ENCODE measurements around the gene ZDHHC1. TPM values are rescaled to one million over a fixed set of nuclear protein-coding genes. Genes with fewer than 3 reads are reported as not detected.

The ZDHHC1 gene
- total RNA-seq, result 3.4 TPM
- long read RNA-seq, partial matches to known transcripts, result 4 of 11 reads
- long read RNA-seq, other reads (novel, unspliced or antisense), result 5 of 11 reads

- intact Hi-C loops (cut with DNase I), result no loop called here
- peak; percentile 83 for DNase-seq
- peak; percentile 99 for ATAC-seq (ENCODE audit: poor library complexity)
Observed at GRCh38 chr16:67415872-67416793, at the start of gene ZDHHC1. ZDHHC1 (minus strand) TSS chr16:67416477; CDS start chr16:67407775, 8,702 bp downstream.

- intact Hi-C loops (cut with DNase I), result loop anchor here (2.0 kb wide), 1 partner anchor 38 kb away; no protein-coding TSS in a partner anchor
- ATAC-seq (ENCODE audit: poor library complexity), result no peak
Observed at GRCh38 chr16:67464565-67464964, 48.3 kb upstream of the ZDHHC1 start.

GRCh38 chr16:67463691-67464090 lies 47.4 kb upstream of the ZDHHC1 start:
- intact Hi-C loops (cut with DNase I), result loop anchor here (2.0 kb wide), 1 partner anchor 37 kb away; no protein-coding TSS in a partner anchor
- DNase-seq, result no peak
- ATAC-seq (ENCODE audit: poor library complexity), result no peak

More at GRCh38 chr16:67464565-67464964, 48.3 kb upstream of the ZDHHC1 start:
- no peak for DNase-seq

- peak; percentile 40 for DNase-seq
- no peak for ATAC-seq (ENCODE audit: poor library complexity)
- intact Hi-C loops (cut with DNase I), result no loop called here
Observed at GRCh38 chr16:67463059-67463458, 46.8 kb upstream of the ZDHHC1 start.

- intact Hi-C loops (cut with DNase I), result no loop called here
- DNase-seq (no peak), ATAC-seq (ENCODE audit: poor library complexity) (no peak)
Observed at GRCh38 chr16:67462279-67462655, 46.0 kb upstream of the ZDHHC1 start.

GRCh38 chr16:67461600-67462278 lies 45.5 kb upstream of the ZDHHC1 start:
- ATAC-seq (ENCODE audit: poor library complexity) (no peak), DNase-seq (no peak)

GRCh38 chr16:67460961-67461360 lies 44.7 kb upstream of the ZDHHC1 start:
- intact Hi-C loops (cut with DNase I), result no loop called here
- ATAC-seq (ENCODE audit: poor library complexity), result no peak
- DNase-seq, result no peak

More at GRCh38 chr16:67461600-67462278, 45.5 kb upstream of the ZDHHC1 start:
- intact Hi-C loops (cut with DNase I), result no loop called here

- peak; percentile 64 for DNase-seq
Observed at GRCh38 chr16:67460168-67460567, 43.9 kb upstream of the ZDHHC1 start.

GRCh38 chr16:67459861-67460150 lies 43.5 kb upstream of the ZDHHC1 start:
- intact Hi-C loops (cut with DNase I), result no loop called here
- DNase-seq (peak; percentile 71), ATAC-seq (ENCODE audit: poor library complexity) (peak; percentile 54)

More at GRCh38 chr16:67460168-67460567, 43.9 kb upstream of the ZDHHC1 start:
- ATAC-seq (ENCODE audit: poor library complexity), result peak; percentile 25
- intact Hi-C loops (cut with DNase I), result no loop called here

- ATAC-seq (ENCODE audit: poor library complexity), result peak; percentile 59
- intact Hi-C loops (cut with DNase I), result no loop called here
- DNase-seq, result peak; percentile 79
Observed at GRCh38 chr16:67459066-67459860, 43.0 kb upstream of the ZDHHC1 start.

- ATAC-seq (ENCODE audit: poor library complexity), result peak; percentile 16
- peak; percentile 73 for DNase-seq
- intact Hi-C loops (cut with DNase I), result no loop called here
Observed at GRCh38 chr16:67458121-67458641, 41.9 kb upstream of the ZDHHC1 start.

GRCh38 chr16:67457611-67458010 lies 41.3 kb upstream of the ZDHHC1 start:
- DNase-seq (no peak), ATAC-seq (ENCODE audit: poor library complexity) (no peak)
- intact Hi-C loops (cut with DNase I), result no loop called here

- DNase-seq (peak; percentile 88), ATAC-seq (ENCODE audit: poor library complexity) (peak; percentile 57)
Observed at GRCh38 chr16:67456391-67457081, 40.3 kb upstream of the ZDHHC1 start.

GRCh38 chr16:67454852-67455251 lies 38.6 kb upstream of the ZDHHC1 start:
- no peak for ATAC-seq (ENCODE audit: poor library complexity)
- intact Hi-C loops (cut with DNase I), result no loop called here

More at GRCh38 chr16:67456391-67457081, 40.3 kb upstream of the ZDHHC1 start:
- intact Hi-C loops (cut with DNase I), result no loop called here

GRCh38 chr16:67454104-67454503 lies 37.8 kb upstream of the ZDHHC1 start:
- no peak for DNase-seq
- no peak for ATAC-seq (ENCODE audit: poor library complexity)
- intact Hi-C loops (cut with DNase I), result no loop called here

More at GRCh38 chr16:67454852-67455251, 38.6 kb upstream of the ZDHHC1 start:
- no peak for DNase-seq

GRCh38 chr16:67451704-67452435 lies 35.6 kb upstream of the ZDHHC1 start:
- ATAC-seq (ENCODE audit: poor library complexity) (no peak), DNase-seq (peak; percentile 51)
- intact Hi-C loops (cut with DNase I), result no loop called here

- intact Hi-C loops (cut with DNase I), result no loop called here
- DNase-seq (peak; percentile 68), ATAC-seq (ENCODE audit: poor library complexity) (peak; percentile 8)
Observed at GRCh38 chr16:67451061-67451703, 34.9 kb upstream of the ZDHHC1 start.
